Mucosa of descending colon (tissue), 3 donors: Measurements from ENCODE around the gene PTGDR. TPM values are rescaled to one million over a fixed set of nuclear protein-coding genes. Genes with fewer than 3 reads are reported as not detected.

Experiments
- ATAC-seq: fragments of 200-7000 bp; cut with Tn5 transposase; one replicate; pipeline ENCODE4 v1.9.1; 2020; ENCODE audit warnings: mild to moderate bottlenecking, moderate library complexity
- DNase-seq, 3 donors: peaks; one replicate each; pipeline ENCODE4 v3.0.0-alpha.2; 2020
- H3K36me3 ChIP-seq: fragments of 200-600 bp; one replicate; pipeline ENCODE4 v1.8.0; 2021; ENCODE audit warnings: low read depth, mild to moderate bottlenecking
- H3K4me1 ChIP-seq: fragments of 200-600 bp; one replicate; pipeline ENCODE4 v1.8.0; 2021; ENCODE audit warnings: low read depth, mild to moderate bottlenecking
- H3K4me3 ChIP-seq: fragments of 200-600 bp; one replicate; pipeline ENCODE4 v1.8.0; 2021; ENCODE audit warnings: mild to moderate bottlenecking
- H3K9me3 ChIP-seq: fragments of 200-600 bp; one replicate; pipeline ENCODE4 v1.8.0; 2021; ENCODE audit warnings: mild to moderate bottlenecking
- CTCF ChIP-seq: fragments of 200-600 bp; IDR thresholded peaks from one replicate; pipeline ENCODE4 v1.8.0; 2022; ENCODE audit warnings: antibody characterized with exemption, mild to moderate bottlenecking
- intact Hi-C, 2 donors: fragments of 100-400 bp; cut with DNase I in 1 of 2; cut with micrococcal nuclease in 1 of 2; formaldehyde crosslinking; loops; one replicate each; pipeline versions ENCODE4 v1.11.0 to v1.11.1; 2022; cut with DNase I, micrococcal nuclease
- total RNA-seq, 3 donors: library from RNA; stranded (reverse); fragmentation: NEBNext Ultra II Directional in 2 of 3; extraction: Animal tissue kit (Norgen Biotek cat#: 25700) in 2 of 3; gene quantifications; one replicate each; pipeline versions ENCODE4 v1.2.1 to v1.2.4, GENCODE V29; 2021 to 2023
- donor health status: DM: no; HTN: no; CAD: no; lungs with moderate emphysema.
- donor health status: DM: no; HTN: no; CAD: no.
- donor health status: DM: no; HTN: yes; CAD: no.

Gene PTGDR
- total RNA-seq, 3 donors from 2014 or later: 10.0 to 23.7 (median 20.9) TPM

GRCh38 chr14:52279408-52279807 lies 11.9 kb downstream of the PTGDR start:
- no peaks in the 10 kb centered on the region for H3K36me3 ChIP-seq
- intact Hi-C loops: loop anchor here in 1 of 2 donors (10.0 kb wide), 1 partner anchor 285 kb away; no protein-coding TSS in a partner anchor
- DNase-seq (no peak), ATAC-seq (no peak)
- H3K4me1 ChIP-seq: no peaks in the 10 kb centered on the region
- TF ChIP-seq CTCF: no peak
- H3K9me3 ChIP-seq: no peaks in the 10 kb centered on the region
- no peak overlapping the region for H3K4me3 ChIP-seq

- intact Hi-C loops: no loop called here
- no peak for ATAC-seq
- DNase-seq: no peak
Measured at GRCh38 chr14:52283099-52283498, 15.6 kb downstream of the PTGDR start.

GRCh38 chr14:52286661-52287649 lies 19.5 kb downstream of the PTGDR start:
- intact Hi-C loops: no loop called here
- Histone ChIP-seq H3K36me3 (no peaks in the 10 kb centered on the region), H3K4me1 (no peaks in the 10 kb centered on the region), H3K9me3 (peaks cover 13% of the 10 kb centered on the region), H3K4me3 (no peak overlapping the region)
- ATAC-seq (no peak), DNase-seq (no peak)
- TF ChIP-seq CTCF: no peak

More at GRCh38 chr14:52283099-52283498, 15.6 kb downstream of the PTGDR start:
- TF ChIP-seq CTCF: no peak
- Histone ChIP-seq H3K9me3 (peaks cover 4% of the 10 kb centered on the region), H3K4me1 (no peaks in the 10 kb centered on the region), H3K4me3 (no peak overlapping the region), H3K36me3 (no peaks in the 10 kb centered on the region)

GRCh38 chr14:52296378-52296777 lies 28.9 kb downstream of the PTGDR start:
- no peak for ATAC-seq
- intact Hi-C loops: loop anchor here in 1 of 2 donors (5.0 kb wide), 1 partner anchor 176 kb away; no protein-coding TSS in a partner anchor

GRCh38 chr14:52298795-52299194 lies 31.3 kb downstream of the PTGDR start:
- Histone ChIP-seq H3K9me3 (no peaks in the 10 kb centered on the region), H3K4me1 (peaks cover 6% of the 10 kb centered on the region), H3K4me3 (no peak overlapping the region), H3K36me3 (no peaks in the 10 kb centered on the region)
- TF ChIP-seq CTCF: no peak
- ATAC-seq (no peak), DNase-seq (no peak)
- intact Hi-C loops: loop anchor here in 1 of 2 donors (5.0 kb wide), 1 partner anchor 174 kb away; no protein-coding TSS in a partner anchor

More at GRCh38 chr14:52296378-52296777, 28.9 kb downstream of the PTGDR start:
- TF ChIP-seq CTCF: no peak
- DNase-seq: no peak
- no peaks in the 10 kb centered on the region for H3K9me3 ChIP-seq
- no peak overlapping the region for H3K4me3 ChIP-seq
- no peaks in the 10 kb centered on the region for H3K36me3 ChIP-seq
- H3K4me1 ChIP-seq: no peaks in the 10 kb centered on the region
